Panc1 (cell line): Measurements from ENCODE around the gene SNX9. TPM values are rescaled to one million over a fixed set of nuclear protein-coding genes. Genes with fewer than 3 reads are reported as not detected.
A peak's percentile ranks its signal among the peaks of the same experiment; 100 is the strongest.

Source experiments
- ATAC-seq: fragments of 200-7000 bp; cut with Tn5 transposase; 2 replicates; pipeline ENCODE4 v1.9.1; 2020; ENCODE audit warnings: mild to moderate bottlenecking, moderate library complexity
- Bru-seq: library from RNA; stranded (reverse); fragments of 400-500 nt; gene quantifications from one replicate; lab custom pipeline; 2021; lab: Mats Ljungman, UMichigan
- BruChase-seq, 2 experiments: library from RNA; stranded (reverse); fragments of 400-500 nt; gene quantifications; one replicate each; lab custom pipeline; 2021; lab: Mats Ljungman, UMichigan
- BruUV-seq: library from RNA; stranded (reverse); fragments of 400-500 nt; replicated peaks from 2 replicates; lab custom pipeline; 2021; lab: Mats Ljungman, UMichigan
- CTCF ChIA-PET: fragments of 300-600 bp; sonication (Branson Sonifier 250); formaldehyde crosslinking; loops from one replicate; lab custom pipeline; 2022; ENCODE audit warnings: antibody characterized with exemption; lab: Charles Lee
- POLR2A ChIA-PET: fragments of 300-600 bp; sonication (Branson Sonifier 250); formaldehyde crosslinking; loops from one replicate; lab custom pipeline; 2022; ENCODE audit warnings: antibody characterized with exemption; lab: Charles Lee
- DNase-seq: peaks from one replicate; pipeline ENCODE4 v3.0.0-alpha.2; 2010; ENCODE audit warnings: low read depth, low spot score
- H3K27ac ChIP-seq: 2 replicates; pipeline ENCODE4 v1.5.1; 2011; ENCODE audit warnings: mild to moderate bottlenecking, low read length, inconsistent platforms
- H3K27me3 ChIP-seq: fragments of 200-500 bp; sonication (Bioruptor generic); 2 replicates; pipeline ENCODE4 v1.6.0; 2014; ENCODE audit warnings: low read length, inconsistent platforms; ENCODE audit not compliant: control insufficient read depth, insufficient read depth
- H3K36me3 ChIP-seq: fragments of 200-500 bp; sonication (Bioruptor generic); 2 replicates; pipeline ENCODE4 v1.5.1; 2014; ENCODE audit warnings: inconsistent platforms, mild to moderate bottlenecking, low read length, moderate library complexity; ENCODE audit not compliant: control insufficient read depth, insufficient read depth
- H3K4me1 ChIP-seq: 2 replicates; pipeline ENCODE4 v1.5.1; 2011; ENCODE audit warnings: inconsistent platforms, mild to moderate bottlenecking, low read length, moderate library complexity; ENCODE audit not compliant: control insufficient read depth, insufficient read depth
- H3K4me3 ChIP-seq, 2 experiments: 2 replicates each; pipeline ENCODE4 v1.5.1; 2011 to 2012; ENCODE audit warnings: low read depth in 2 of 2, low read length in 2 of 2, mild to moderate bottlenecking in 2 of 2, inconsistent platforms in 1 of 2, moderate library complexity in 1 of 2
- H3K9me3 ChIP-seq: fragments of 200-500 bp; sonication (Bioruptor generic); 2 replicates; pipeline ENCODE4 v1.5.1; 2014; ENCODE audit warnings: low read depth, mild to moderate bottlenecking, inconsistent platforms, low read length, moderate library complexity; ENCODE audit not compliant: control insufficient read depth, insufficient read depth
- POLR2AphosphoS5 ChIP-seq: IDR thresholded peaks from 2 replicates; pipeline ENCODE4 v1.6.1; 2012; ENCODE audit warnings: mild to moderate bottlenecking, low read depth, low read length, moderate library complexity
- REST ChIP-seq, 2 experiments: IDR thresholded peaks; 2 replicates each; pipeline ENCODE4 v1.6.1; 2011 to 2012; ENCODE audit warnings: low read depth in 2 of 2, control low read depth in 1 of 2, low read length in 1 of 2, mild to moderate bottlenecking in 1 of 2, moderate library complexity in 1 of 2; ENCODE audit not compliant: insufficient read depth in 1 of 2
- SIN3A ChIP-seq: IDR thresholded peaks from 2 replicates; pipeline ENCODE4 v1.6.1; 2012; ENCODE audit warnings: low read depth, mild to moderate bottlenecking, low read length, moderate library complexity, borderline replicate concordance; ENCODE audit not compliant: insufficient read depth
- TCF7L2 ChIP-seq: IDR thresholded peaks from 2 replicates; pipeline ENCODE4 v1.6.1; 2011; ENCODE audit warnings: mild to moderate bottlenecking, low read depth, low read length, inconsistent platforms
- in situ Hi-C: cut with HindIII; loops from 2 replicates; pipeline ENCODE4 v1.10.0; 2016; ENCODE audit warnings: low sequenced_read_pairs, low pct_unique_long_range_greater_than_20kb
- intact Hi-C: fragments of 100-400 bp; cut with micrococcal nuclease; formaldehyde crosslinking; loops from one replicate; pipeline ENCODE4 v1.10.0; 2022; ENCODE audit not compliant: unreplicated experiment
- long read RNA-seq: library from polyadenylated mRNA; unstranded; transcript quantifications from one replicate; pipeline ENCODE4 v2.0.0, GENCODE V29; 2021; ENCODE audit not compliant: unreplicated experiment
- polyA plus RNA-seq: library from polyadenylated mRNA; unstranded; fragments of >200 nt; gene quantifications from one replicate; pipeline ENCODE4 v1.2.1, GENCODE V29; 2012; ENCODE audit warnings: missing spikeins; ENCODE audit not compliant: insufficient read length
- total RNA-seq: library from RNA; stranded (reverse); gene quantifications from one replicate; pipeline ENCODE4 v1.2.1, GENCODE V29; 2021; ENCODE audit not compliant: unreplicated experiment
- TF ChIP-seq, protein P1 (sequence below): fragments of 450-650 bp; IDR thresholded peaks from 2 replicates; pipeline ENCODE4 v1.5.1; 2017; ENCODE audit warnings: mild to moderate bottlenecking

SNX9 gene
- 46.0 TPM for total RNA-seq
- polyA plus RNA-seq, result 37.4 TPM
- Bru-seq, nascent RNA, result percentile 94 among the genes with signal in this experiment
- percentile 78 among the genes with signal in this experiment for BruChase-seq, experiment 1, labeled RNA remaining after a 2-hour chase
- percentile 81 among the genes with signal in this experiment for BruChase-seq, experiment 2, labeled RNA remaining after a 6-hour chase
- long read RNA-seq, full-length matches to known transcripts, result 175 of 246 reads
- long read RNA-seq, partial matches to known transcripts, result 55 of 246 reads
- long read RNA-seq, other reads (novel, unspliced or antisense), result 16 of 246 reads

DNA sequence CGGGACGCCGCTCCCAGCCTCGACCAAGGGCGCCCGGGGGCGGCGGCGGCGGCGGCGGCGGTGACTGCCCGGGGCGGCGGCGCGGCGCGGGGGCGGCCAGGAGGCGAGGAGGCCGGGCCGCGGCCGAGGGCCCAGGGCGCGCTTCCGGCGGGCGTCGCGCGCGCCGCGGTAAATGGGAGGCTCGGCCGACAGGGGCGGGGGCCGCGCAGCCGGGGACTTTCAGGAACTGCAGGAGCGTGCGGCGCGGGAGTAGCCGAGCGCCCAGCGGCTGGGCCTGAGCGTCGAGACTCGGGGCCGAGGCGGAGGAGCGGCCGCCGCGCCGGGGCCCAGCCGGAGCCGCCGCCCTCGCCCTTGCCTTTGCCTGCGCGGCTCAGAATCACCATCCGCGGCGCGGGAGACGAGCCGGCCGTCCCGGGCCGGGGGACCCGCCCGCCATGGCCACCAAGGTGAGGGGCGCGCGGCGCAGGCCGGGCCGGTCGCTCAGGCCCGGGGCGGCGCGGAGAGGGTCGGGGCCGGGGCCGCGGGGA is at the start of gene SNX9:
Gene SNX9 (plus strand): TSS at position 246 of the 527 bp plus-strand sequence. CDS start 189 bp downstream, at position 435.
- Histone ChIP-seq H3K36me3 (no peaks in the 10 kb centered on the region), H3K4me1 (peaks cover 9% of the 10 kb centered on the region), H3K27ac (peak within 1 kb of the TSS; percentile 88), H3K27me3 (no peaks in the 10 kb centered on the region), H3K9me3 (no peaks in the 10 kb centered on the region), H3K4me3 (peak within 1 kb of the TSS; percentile 68 to 71)
- ATAC-seq (peak; percentile 90), DNase-seq (no peak)
- in situ Hi-C loops, result no loop called here
- CTCF ChIA-PET, result no interaction called here
- intact Hi-C loops, result no loop called here
- no TSS peak for BruUV-seq
- POLR2A ChIA-PET, result no interaction called here
- peak; percentile 41; the same call in 1 of the 2 replicates for TF ChIP-seq POLR2AphosphoS5
- no peak for TF ChIP-seq TCF7L2
- TF ChIP-seq REST (IDR thresholded peaks at IDR 0.05; ENCODE audit: insufficient read depth in 1 of 2, low read depth in 2 of 2, low read length in 1 of 2), result no peak
- TF ChIP-seq SIN3A, result 0 out of 2 replicates have a peak, but pooled peaks have one; percentile 72
- TF ChIP-seq, protein P1, sequence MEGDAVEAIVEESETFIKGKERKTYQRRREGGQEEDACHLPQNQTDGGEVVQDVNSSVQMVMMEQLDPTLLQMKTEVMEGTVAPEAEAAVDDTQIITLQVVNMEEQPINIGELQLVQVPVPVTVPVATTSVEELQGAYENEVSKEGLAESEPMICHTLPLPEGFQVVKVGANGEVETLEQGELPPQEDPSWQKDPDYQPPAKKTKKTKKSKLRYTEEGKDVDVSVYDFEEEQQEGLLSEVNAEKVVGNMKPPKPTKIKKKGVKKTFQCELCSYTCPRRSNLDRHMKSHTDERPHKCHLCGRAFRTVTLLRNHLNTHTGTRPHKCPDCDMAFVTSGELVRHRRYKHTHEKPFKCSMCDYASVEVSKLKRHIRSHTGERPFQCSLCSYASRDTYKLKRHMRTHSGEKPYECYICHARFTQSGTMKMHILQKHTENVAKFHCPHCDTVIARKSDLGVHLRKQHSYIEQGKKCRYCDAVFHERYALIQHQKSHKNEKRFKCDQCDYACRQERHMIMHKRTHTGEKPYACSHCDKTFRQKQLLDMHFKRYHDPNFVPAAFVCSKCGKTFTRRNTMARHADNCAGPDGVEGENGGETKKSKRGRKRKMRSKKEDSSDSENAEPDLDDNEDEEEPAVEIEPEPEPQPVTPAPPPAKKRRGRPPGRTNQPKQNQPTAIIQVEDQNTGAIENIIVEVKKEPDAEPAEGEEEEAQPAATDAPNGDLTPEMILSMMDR, result no peak

- POLR2A ChIA-PET, result no interaction called here
Observed at GRCh38 chr6:157773248-157773773, 49.7 kb upstream of the SNX9 start.

More at GRCh38 chr6:157773248-157773773, 49.7 kb upstream of the SNX9 start:
- ATAC-seq (no peak), DNase-seq (no peak)
- H3K4me1 ChIP-seq, result peaks cover 34% of the 10 kb centered on the region
- intact Hi-C loops, result no loop called here
- in situ Hi-C loops, result loop anchor here (25.0 kb wide), 1 partner anchor 89 kb away; no protein-coding TSS in a partner anchor
- BruUV-seq, result no TSS peak
- H3K27me3 ChIP-seq, result no peaks in the 10 kb centered on the region
- CTCF ChIA-PET, result no interaction called here
- no peaks in the 10 kb centered on the region for H3K9me3 ChIP-seq
- no peak overlapping the region for H3K4me3 ChIP-seq
- peak overlapping the region; percentile 31 for H3K27ac ChIP-seq
- no peaks in the 10 kb centered on the region for H3K36me3 ChIP-seq
- no peak for TF ChIP-seq SIN3A
- TF ChIP-seq, protein P1, result no peak
- TF ChIP-seq TCF7L2, result no peak
- TF ChIP-seq POLR2AphosphoS5, result no peak
- TF ChIP-seq REST (IDR thresholded peaks at IDR 0.05; ENCODE audit: insufficient read depth in 1 of 2, low read depth in 2 of 2, low read length in 1 of 2), result no peak
